SK-N-MC (cell line): ENCODE measurements around the gene INF2.

Source experiments
- EZH2 ChIP-seq: fragments of 200-600 bp; sonication (generic); IDR thresholded peaks from one replicate; pipeline ENCODE4 v1.6.1; 2017; ENCODE audit warnings: antibody characterized with exemption
- POLR2AphosphoS5 ChIP-seq: IDR thresholded peaks from 2 replicates; pipeline ENCODE4 v1.6.1; 2012; ENCODE audit warnings: mild to moderate bottlenecking, low read depth, low read length, borderline replicate concordance

DNA sequence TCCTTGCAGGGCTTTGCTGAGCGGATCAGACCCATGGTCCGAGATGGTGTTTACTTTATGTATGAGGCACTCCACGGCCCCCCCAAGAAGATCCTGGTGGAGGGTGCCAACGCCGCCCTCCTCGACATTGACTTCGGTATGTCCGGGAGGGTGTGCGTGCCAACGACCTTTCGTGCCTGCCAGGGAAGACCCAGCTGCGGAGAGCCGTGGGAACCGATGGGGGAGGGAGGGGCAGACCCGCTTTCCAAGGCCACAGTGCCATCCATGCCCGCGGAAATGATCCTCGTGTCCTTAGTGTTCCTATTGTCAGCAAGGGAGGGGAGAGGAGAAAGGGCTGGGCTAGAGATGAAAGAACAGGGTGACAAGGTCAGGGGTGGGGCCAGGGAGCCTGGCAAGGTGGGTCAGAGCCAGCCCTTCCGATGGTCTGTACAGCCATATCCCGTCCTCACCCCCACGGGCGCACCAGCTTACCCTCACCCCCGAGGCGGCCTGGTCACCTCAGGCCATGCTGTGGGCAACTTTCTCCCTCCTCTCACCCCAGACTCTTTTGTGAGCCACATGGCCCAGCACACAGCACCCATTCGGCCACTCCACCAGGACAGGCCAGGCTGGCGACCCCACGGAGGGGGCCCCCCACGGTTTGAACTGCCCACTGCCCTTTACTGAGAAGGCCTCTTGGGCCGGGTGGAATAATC lies 51.8 kb downstream of the INF2 start:
- no peak for TF ChIP-seq EZH2
- TF ChIP-seq POLR2AphosphoS5 = no peak
